Measurements from ENCODE around the gene APOB.

APOB gene

GRCh38 chr2:21004181-21004572, 39.7 kb downstream of the APOB start:
- TF ChIP-seq TAF1 (IDR thresholded peaks at IDR 0.05; ENCODE audit: borderline replicate concordance, insufficient read depth, low read length) (no peak), POLR2AphosphoS5 (IDR thresholded peaks at IDR 0.05; ENCODE audit: low read depth, low read length) (no peak), FOXP2 (optimal IDR thresholded peaks at IDR 0.05; ENCODE audit: borderline replicate concordance, extremely low read depth, extremely low read length, insufficient read depth) (no peak), REST (IDR thresholded peaks at IDR 0.05; ENCODE audit: insufficient read depth in 1 of 2, low read depth in 2 of 2, low read length in 2 of 2) (no peak), SIN3A (IDR thresholded peaks at IDR 0.05; ENCODE audit: borderline replicate concordance, insufficient read depth, low read length) (no peak)

- TF ChIP-seq FOXP2 (optimal IDR thresholded peaks at IDR 0.05; ENCODE audit: borderline replicate concordance, extremely low read depth, extremely low read length, insufficient read depth) (no peak), TAF1 (IDR thresholded peaks at IDR 0.05; ENCODE audit: borderline replicate concordance, insufficient read depth, low read length) (no peak), REST (IDR thresholded peaks at IDR 0.05; ENCODE audit: insufficient read depth in 1 of 2, low read depth in 2 of 2, low read length in 2 of 2) (no peak), POLR2AphosphoS5 (IDR thresholded peaks at IDR 0.05; ENCODE audit: low read depth, low read length) (no peak), SIN3A (IDR thresholded peaks at IDR 0.05; ENCODE audit: borderline replicate concordance, insufficient read depth, low read length) (no peak)
Measured at GRCh38 chr2:21003572-21004180, 40.2 kb downstream of the APOB start.

- TF ChIP-seq SIN3A (IDR thresholded peaks at IDR 0.05; ENCODE audit: borderline replicate concordance, insufficient read depth, low read length) (no peak), POLR2AphosphoS5 (IDR thresholded peaks at IDR 0.05; ENCODE audit: low read depth, low read length) (no peak), TAF1 (IDR thresholded peaks at IDR 0.05; ENCODE audit: borderline replicate concordance, insufficient read depth, low read length) (no peak), REST (IDR thresholded peaks at IDR 0.05; ENCODE audit: insufficient read depth in 1 of 2, low read depth in 2 of 2, low read length in 2 of 2) (no peak), FOXP2 (optimal IDR thresholded peaks at IDR 0.05; ENCODE audit: borderline replicate concordance, extremely low read depth, extremely low read length, insufficient read depth) (no peak)
Measured at GRCh38 chr2:21002814-21003192, 41.1 kb downstream of the APOB start.

- no peak for TF ChIP-seq REST (IDR thresholded peaks at IDR 0.05; ENCODE audit: insufficient read depth in 1 of 2, low read depth in 2 of 2, low read length in 2 of 2)
- TF ChIP-seq POLR2AphosphoS5 (IDR thresholded peaks at IDR 0.05; ENCODE audit: low read depth, low read length) = no peak
- TF ChIP-seq FOXP2 (optimal IDR thresholded peaks at IDR 0.05; ENCODE audit: borderline replicate concordance, extremely low read depth, extremely low read length, insufficient read depth) = no peak
- TF ChIP-seq SIN3A (IDR thresholded peaks at IDR 0.05; ENCODE audit: borderline replicate concordance, insufficient read depth, low read length) = no peak
- no peak for TF ChIP-seq TAF1 (IDR thresholded peaks at IDR 0.05; ENCODE audit: borderline replicate concordance, insufficient read depth, low read length)
Measured at GRCh38 chr2:21001988-21002813, 41.7 kb downstream of the APOB start.
